KOPT-K1 (cell line): Measurements from ENCODE around the gene CDH22.

Experiments
- H3K27ac ChIP-seq: fragments of 200-600 bp; sonication (generic); 2 replicates; pipeline ENCODE4 v1.5.1; 2016; ENCODE audit warnings: antibody characterized with exemption, mild to moderate bottlenecking, low read depth, low read length; ENCODE audit not compliant: poor library complexity, severe bottlenecking
- H3K36me3 ChIP-seq: fragments of 200-600 bp; sonication (generic); 2 replicates; pipeline ENCODE4 v1.5.1; 2017; ENCODE audit warnings: antibody characterized with exemption, mild to moderate bottlenecking, low read length, moderate library complexity; ENCODE audit not compliant: insufficient read depth
- H3K9me3 ChIP-seq: fragments of 200-600 bp; sonication (generic); 2 replicates; pipeline ENCODE4 v1.5.1; 2017; ENCODE audit warnings: antibody characterized with exemption, low read length, mild to moderate bottlenecking; ENCODE audit not compliant: insufficient read depth, poor library complexity, severe bottlenecking

CDH22 gene

GRCh38 chr20:46308258-46309157 lies at the start of gene CDH22:
TSS of gene CDH22 (minus strand) at chr20:46308498. CDS start at chr20:46251294, 57,204 bp downstream.
- no peaks in the 10 kb centered on the region for H3K9me3 ChIP-seq
- no peaks in the 10 kb centered on the region for H3K36me3 ChIP-seq
- no peak within 1 kb of the TSS for H3K27ac ChIP-seq

- Histone ChIP-seq H3K27ac (no peak overlapping the region), H3K36me3 (peaks cover 56% of the 10 kb centered on the region)
These were observed 48.8 kb upstream of the CDH22 start for GRCh38 chr20:46357030-46357514.

GRCh38 chr20:46356195-46357029 lies 48.1 kb upstream of the CDH22 start:
- no peak overlapping the region for H3K27ac ChIP-seq
- H3K36me3 ChIP-seq, result peaks cover 57% of the 10 kb centered on the region

More at GRCh38 chr20:46357030-46357514, 48.8 kb upstream of the CDH22 start:
- no peaks in the 10 kb centered on the region for H3K9me3 ChIP-seq

GRCh38 chr20:46355778-46356177 lies 47.5 kb upstream of the CDH22 start:
- no peaks in the 10 kb centered on the region for H3K9me3 ChIP-seq
- H3K27ac ChIP-seq, result no peak overlapping the region
- H3K36me3 ChIP-seq, result peaks cover 60% of the 10 kb centered on the region

More at GRCh38 chr20:46356195-46357029, 48.1 kb upstream of the CDH22 start:
- H3K9me3 ChIP-seq, result no peaks in the 10 kb centered on the region

- H3K27ac ChIP-seq, result no peak overlapping the region
- H3K9me3 ChIP-seq, result no peaks in the 10 kb centered on the region
- H3K36me3 ChIP-seq, result peaks cover 67% of the 10 kb centered on the region
These were observed 46.8 kb upstream of the CDH22 start for GRCh38 chr20:46354920-46355654.

GRCh38 chr20:46354207-46354555 lies 45.9 kb upstream of the CDH22 start:
- peaks cover 69% of the 10 kb centered on the region for H3K36me3 ChIP-seq
- H3K9me3 ChIP-seq, result no peaks in the 10 kb centered on the region
- H3K27ac ChIP-seq, result no peak overlapping the region

- Histone ChIP-seq H3K36me3 (peaks cover 64% of the 10 kb centered on the region), H3K9me3 (no peaks in the 10 kb centered on the region), H3K27ac (no peak overlapping the region)
These were observed 45.4 kb upstream of the CDH22 start for GRCh38 chr20:46353500-46354206.

- no peaks in the 10 kb centered on the region for H3K9me3 ChIP-seq
- H3K27ac ChIP-seq, result no peak overlapping the region
- H3K36me3 ChIP-seq, result peaks cover 52% of the 10 kb centered on the region
These were observed 44.2 kb upstream of the CDH22 start for GRCh38 chr20:46352370-46352938.

- no peak overlapping the region for H3K27ac ChIP-seq
These were observed 43.2 kb upstream of the CDH22 start for GRCh38 chr20:46351357-46352058.

GRCh38 chr20:46350986-46351267 lies 42.6 kb upstream of the CDH22 start:
- Histone ChIP-seq H3K9me3 (no peaks in the 10 kb centered on the region), H3K27ac (no peak overlapping the region), H3K36me3 (peaks cover 41% of the 10 kb centered on the region)

More at GRCh38 chr20:46351357-46352058, 43.2 kb upstream of the CDH22 start:
- H3K9me3 ChIP-seq, result no peaks in the 10 kb centered on the region
- H3K36me3 ChIP-seq, result peaks cover 47% of the 10 kb centered on the region

GRCh38 chr20:46350201-46350985 lies 42.1 kb upstream of the CDH22 start:
- no peak overlapping the region for H3K27ac ChIP-seq
- H3K9me3 ChIP-seq, result no peaks in the 10 kb centered on the region
- H3K36me3 ChIP-seq, result peaks cover 38% of the 10 kb centered on the region

- no peaks in the 10 kb centered on the region for H3K9me3 ChIP-seq
- no peak overlapping the region for H3K27ac ChIP-seq
- peaks cover 31% of the 10 kb centered on the region for H3K36me3 ChIP-seq
These were observed 41.4 kb upstream of the CDH22 start for GRCh38 chr20:46349742-46350056.

GRCh38 chr20:46349035-46349741 lies 40.9 kb upstream of the CDH22 start:
- Histone ChIP-seq H3K27ac (no peak overlapping the region), H3K9me3 (no peaks in the 10 kb centered on the region), H3K36me3 (peaks cover 26% of the 10 kb centered on the region)
